Small intestine (tissue), 7 donors: ENCODE results near the gene DSTYK. TPM values are rescaled to one million over a fixed set of nuclear protein-coding genes. Genes with fewer than 3 reads are reported as not detected.
"Not testable (repeated sequence)": the region's sequence is repeated elsewhere in the genome, so short reads cannot be mapped to it uniquely, and the experiment has no call there.

Experiments used
- DNase-seq, 2 donors: peaks; one replicate each; pipeline versions ENCODE4 v3.0.0 to v3.0.0-alpha.2; 2013
- FAIRE-seq: peaks from 2 replicates; lab custom pipeline; 2012; peaks lifted over from hg19 to GRCh38; lab: Jason Lieb, UNC
- H3K27ac ChIP-seq, 3 donors: one replicate each; pipeline ENCODE4 v1.5.1; 2013; ENCODE audit warnings: low read length in 2 of 3, mild to moderate bottlenecking in 2 of 3, control low read depth in 1 of 3, inconsistent platforms in 1 of 3, low read depth in 1 of 3, moderate library complexity in 1 of 3
- H3K27me3 ChIP-seq, 3 donors: one replicate each; pipeline ENCODE4 v1.6.1; 2013; ENCODE audit warnings: low read length in 3 of 3, inconsistent platforms in 1 of 3; ENCODE audit not compliant: control insufficient read depth in 3 of 3, insufficient read depth in 3 of 3
- H3K36me3 ChIP-seq, 3 donors: one replicate each; pipeline ENCODE4 v1.6.1; 2013; ENCODE audit warnings: low read length in 3 of 3, inconsistent platforms in 1 of 3, low read depth in 1 of 3, mild to moderate bottlenecking in 1 of 3, moderate library complexity in 1 of 3; ENCODE audit not compliant: control insufficient read depth in 3 of 3, insufficient read depth in 2 of 3
- H3K4me1 ChIP-seq, 3 donors: one replicate each; pipeline ENCODE4 v1.6.1; 2013; ENCODE audit warnings: low read length in 2 of 3, inconsistent platforms in 1 of 3, low read depth in 1 of 3, mild to moderate bottlenecking in 1 of 3, moderate library complexity in 1 of 3; ENCODE audit not compliant: control insufficient read depth in 3 of 3, insufficient read depth in 2 of 3
- H3K4me3 ChIP-seq, 3 donors: one replicate each; pipeline ENCODE4 v1.5.1; 2013; ENCODE audit warnings: low read length in 3 of 3, control low read depth in 1 of 3, inconsistent platforms in 1 of 3, low read depth in 1 of 3, mild to moderate bottlenecking in 1 of 3, moderate library complexity in 1 of 3
- H3K9me3 ChIP-seq, 2 donors: one replicate each; pipeline ENCODE4 v1.6.1; 2013; ENCODE audit warnings: low read depth in 1 of 2, low read length in 1 of 2; ENCODE audit not compliant: control insufficient read depth in 2 of 2, insufficient read depth in 1 of 2
- WGBS, 3 donors: extraction: QIAGEN DNeasy Blood & Tissue Kit; methylation state at CpG; one replicate each; pipeline ENCODE4 v1.1.7; 2013; 5-methylcytosine and 5-hydroxymethylcytosine counted together
- polyA plus RNA-seq, 4 donors: library from polyadenylated mRNA; stranded (reverse) in 3 of 4; unstranded in 1 of 4; fragments of 200-250 nt in 3 of 4; fragments of 120-200 nt in 1 of 4; gene quantifications; one replicate each; pipeline versions ENCODE4 v1.2.1 to v1.2.3, GENCODE V29; 2013
- donor health status: healthy with polysubstance abuse.
- donor health status: control.
- donor health status: control.
- donor health status: Bipolar disorder and iron deficiency.
- donor health status: healthy.

The DSTYK gene
- polyA plus RNA-seq, 4 donors, result 1.1 to 4.8 (median 2.3) TPM

DNA sequence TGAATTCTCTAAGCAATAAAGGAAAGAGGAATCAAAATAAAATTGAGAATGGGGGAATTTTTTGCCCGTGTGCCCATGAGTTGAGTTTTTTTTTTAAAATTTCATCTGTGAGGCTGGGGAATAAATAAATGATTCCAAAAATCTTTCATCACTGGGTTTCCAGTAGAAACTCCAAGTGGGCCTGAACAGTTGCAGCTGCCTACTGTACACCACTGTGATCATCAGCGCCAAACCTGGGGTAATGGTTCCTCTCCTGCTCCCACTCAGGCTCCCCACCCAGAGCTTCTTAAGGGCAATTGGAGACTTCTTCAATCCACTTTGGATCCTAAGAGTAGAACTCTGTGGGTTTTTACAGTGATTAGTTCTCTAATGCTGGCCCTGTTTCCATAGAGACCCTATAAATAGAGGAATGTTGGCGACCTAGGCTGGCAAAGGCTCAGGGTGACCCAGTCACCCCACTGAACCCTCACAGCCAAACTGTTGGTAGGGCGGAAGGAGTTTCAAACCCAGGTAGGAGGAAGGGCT is 25.5 kb upstream of the DSTYK start:
- no peak overlapping the region for H3K4me3 ChIP-seq
- no peak for DNase-seq
- no peaks in the 10 kb centered on the region for H3K36me3 ChIP-seq
- no peaks in the 10 kb centered on the region for H3K4me1 ChIP-seq
- no peak for FAIRE-seq
- 68 to 92% (median 76%) methylated on average over 4 of the region's 4 CpGs for WGBS, 3 donors
- no peak overlapping the region for H3K27ac ChIP-seq
- H3K27me3 ChIP-seq, result peaks cover 0 to 3% (median 0%) of the 10 kb centered on the region in 3 donors
- H3K9me3 ChIP-seq, result no peaks in the 10 kb centered on the region

- Histone ChIP-seq H3K27me3 (peaks cover 0 to 3% (median 0%) of the 10 kb centered on the region in 3 donors), H3K4me1 (no peaks in the 10 kb centered on the region), H3K36me3 (no peaks in the 10 kb centered on the region), H3K9me3 (no peaks in the 10 kb centered on the region), H3K27ac (no peak overlapping the region), H3K4me3 (no peak overlapping the region)
- DNase-seq (no peak), FAIRE-seq (no peak)
- 87 to 93% (median 93%) methylated on average over 8 of the region's 8 CpGs for WGBS, 3 donors
Measured at GRCh38 chr1:205236526-205236925, 25.0 kb upstream of the DSTYK start.

GRCh38 chr1:205235951-205236350 is 24.4 kb upstream of the DSTYK start:
- WGBS, 3 donors, result 88 to 92% (median 92%) methylated on average over 6 of the region's 6 CpGs

GRCh38 chr1:205233986-205234385 is 22.5 kb upstream of the DSTYK start:
- H3K4me1 ChIP-seq, H3K27ac ChIP-seq, H3K9me3 ChIP-seq, H3K36me3 ChIP-seq, H3K27me3 ChIP-seq, DNase-seq, FAIRE-seq, H3K4me3 ChIP-seq: not testable (repeated sequence)
- WGBS, 3 donors, result 88 to 93% (median 92%) methylated on average over 6 to 7 of the region's 7 CpGs

More at GRCh38 chr1:205235951-205236350, 24.4 kb upstream of the DSTYK start:
- H3K27me3 ChIP-seq, result peaks cover 0 to 3% (median 0%) of the 10 kb centered on the region in 3 donors
- H3K36me3 ChIP-seq, result no peaks in the 10 kb centered on the region
- H3K4me1 ChIP-seq, result no peaks in the 10 kb centered on the region
- no peak overlapping the region for H3K27ac ChIP-seq
- H3K9me3 ChIP-seq, result no peaks in the 10 kb centered on the region
- no peak for FAIRE-seq
- DNase-seq, result no peak
- no peak overlapping the region for H3K4me3 ChIP-seq

DNA sequence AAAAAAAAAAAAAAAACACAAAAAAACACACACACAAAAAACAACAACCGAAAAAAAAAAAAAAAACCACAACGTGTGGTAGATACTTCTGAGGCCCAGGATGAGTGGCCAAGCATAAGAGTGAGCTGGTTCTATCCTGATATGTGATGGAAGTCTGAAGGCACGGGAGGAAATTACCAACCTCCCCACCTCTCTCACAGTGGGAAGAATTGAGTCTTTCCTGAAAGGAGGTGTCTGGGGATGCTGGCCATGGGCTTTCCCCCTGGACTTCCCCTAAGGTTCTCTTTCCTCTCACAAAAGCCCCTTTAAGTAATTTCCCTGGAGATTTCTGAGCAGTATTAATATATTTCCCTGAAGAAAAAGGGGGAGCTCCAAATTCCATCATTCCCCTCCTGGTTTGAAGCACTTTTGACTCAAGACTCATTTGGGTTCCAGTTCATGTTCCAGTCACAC is 21.5 kb upstream of the DSTYK start:
- FAIRE-seq (no peak), DNase-seq (no peak)
- Histone ChIP-seq H3K9me3 (no peaks in the 10 kb centered on the region), H3K4me1 (peaks cover 0 to 12% (median 3%) of the 10 kb centered on the region in 3 donors), H3K27me3 (peaks cover 0 to 16% (median 2%) of the 10 kb centered on the region in 3 donors), H3K27ac (no peak overlapping the region), H3K4me3 (no peak overlapping the region), H3K36me3 (no peaks in the 10 kb centered on the region)
- 61 to 80% (median 71%) methylated on average over 3 of the region's 3 CpGs for WGBS, 3 donors

DNA sequence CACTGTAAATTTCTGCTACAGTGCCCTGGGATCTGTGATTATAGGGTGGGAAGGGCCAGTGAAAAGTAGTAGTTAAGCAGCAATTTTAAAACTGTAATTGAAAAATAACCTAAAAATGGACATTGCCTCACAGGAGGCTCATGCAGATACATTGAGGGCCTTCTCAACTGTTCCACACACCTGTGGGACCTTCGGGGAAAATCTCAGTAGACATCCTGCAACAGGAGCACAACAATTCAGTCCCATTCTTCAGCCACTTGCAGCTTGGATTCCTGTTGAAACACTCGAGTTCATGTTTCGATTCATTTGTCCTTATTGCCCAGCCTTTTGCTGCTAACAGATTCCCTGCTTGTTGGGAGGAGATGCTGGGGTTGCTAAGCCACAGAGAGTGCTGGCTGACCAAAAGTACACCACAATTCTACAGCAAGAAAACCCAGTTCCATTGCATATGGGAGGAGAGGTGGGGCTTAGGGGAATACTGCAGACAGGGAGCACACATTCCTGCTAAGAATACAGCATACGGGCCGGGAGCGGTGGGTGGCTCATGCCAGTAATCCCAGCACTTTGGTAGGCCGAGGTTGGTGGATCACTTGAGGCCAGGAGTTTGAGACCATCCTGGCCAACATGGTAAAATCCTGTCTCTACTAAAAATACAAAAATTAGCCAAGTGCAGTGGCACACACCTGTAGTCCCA is 20.8 kb upstream of the DSTYK start:
- no peak for DNase-seq
- Histone ChIP-seq H3K9me3 (no peaks in the 10 kb centered on the region), H3K36me3 (no peaks in the 10 kb centered on the region), H3K4me1 (peaks cover 0 to 12% (median 3%) of the 10 kb centered on the region in 3 donors), H3K27me3 (peaks cover 0 to 20% (median 2%) of the 10 kb centered on the region in 3 donors), H3K4me3 (no peak overlapping the region), H3K27ac (no peak overlapping the region)
- no peak for FAIRE-seq
- WGBS, 3 donors, result 84 to 96% (median 89%) methylated on average over 7 of the region's 7 CpGs

DNA sequence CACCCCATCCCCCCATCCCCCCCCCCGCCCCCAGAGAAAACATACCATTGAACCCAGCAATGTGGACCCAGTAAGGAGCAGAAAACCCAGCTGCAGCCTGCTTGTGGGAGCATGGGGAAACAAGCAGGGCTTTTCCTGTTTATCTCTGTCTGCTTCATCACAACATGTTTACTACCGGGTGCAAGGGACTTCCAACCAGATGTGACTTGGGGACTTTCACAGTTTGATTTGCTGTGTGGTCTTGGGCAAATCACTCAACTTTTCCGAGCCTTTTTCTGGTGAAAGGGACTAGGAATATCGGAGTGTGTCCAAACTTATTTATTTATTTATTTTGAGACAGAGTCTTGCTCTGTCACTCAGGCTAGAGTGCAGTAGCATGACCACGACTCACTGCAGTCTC is 19.5 kb upstream of the DSTYK start:
- Histone ChIP-seq H3K36me3 (no peaks in the 10 kb centered on the region), H3K27ac (no peak overlapping the region), H3K27me3 (peaks cover 0 to 26% (median 2%) of the 10 kb centered on the region in 3 donors), H3K9me3 (no peaks in the 10 kb centered on the region), H3K4me3 (no peak overlapping the region), H3K4me1 (peaks cover 0 to 12% (median 3%) of the 10 kb centered on the region in 3 donors)
- FAIRE-seq, result no peak
- no peak for DNase-seq
- 70 to 91% (median 74%) methylated on average over 5 of the region's 5 CpGs for WGBS, 3 donors

- peaks cover 0 to 12% (median 3%) of the 10 kb centered on the region in 3 donors for H3K4me1 ChIP-seq
- no peak overlapping the region for H3K4me3 ChIP-seq
- no peak for FAIRE-seq
- peak overlapping the region in 1 of 3 donors; percentile 3 for H3K27ac ChIP-seq
- 38 to 45% (median 42%) methylated on average over 10 of the region's 10 CpGs for whole genome bisulfite sequencing, 3 donors
- DNase-seq, result no peak
- H3K27me3 ChIP-seq, result peaks cover 0 to 31% (median 2%) of the 10 kb centered on the region in 3 donors
- no peaks in the 10 kb centered on the region for H3K9me3 ChIP-seq
- H3K36me3 ChIP-seq, result no peaks in the 10 kb centered on the region
Measured at GRCh38 chr1:205229916-205230700, 18.6 kb upstream of the DSTYK start.
